CD14-positive monocyte (primary cell): ENCODE data around the gene ECM1. TPM values are rescaled to one million over a fixed set of nuclear protein-coding genes. Genes with fewer than 3 reads are reported as not detected.

Experiments used
- DNase-seq, 3 donors: peaks; one replicate each; pipeline ENCODE4 v3.0.0-alpha.2; 2011 to 2022
- H2AFZ ChIP-seq: 2 replicates; pipeline ENCODE4 v1.6.0; 2012; ENCODE audit warnings: mild to moderate bottlenecking, low read depth, low read length, inconsistent platforms; ENCODE audit not compliant: insufficient read depth, poor library complexity, severe bottlenecking
- H3K27ac ChIP-seq, 2 donors: 1 replicate in 1 of 2; 2 replicates in 1 of 2; pipeline ENCODE4 v1.5.1; 2012 to 2013; ENCODE audit warnings: low read length in 2 of 2, control low read depth in 1 of 2, inconsistent platforms in 1 of 2, low read depth in 1 of 2, mild to moderate bottlenecking in 1 of 2
- H3K27me3 ChIP-seq, 2 donors: one replicate each; pipeline versions ENCODE4 v1.6.0 to v1.6.1; 2011 to 2013; ENCODE audit warnings: low read length in 2 of 2; ENCODE audit not compliant: control insufficient read depth in 2 of 2, insufficient read depth in 2 of 2
- H3K36me3 ChIP-seq, 2 donors: replicated peaks in 1 of 2; 1 replicate in 1 of 2; 2 replicates in 1 of 2; pipeline versions ENCODE4 v1.5.1 to v1.6.1; 2012 to 2013; ENCODE audit warnings: low read length in 2 of 2, control low read depth in 1 of 2, inconsistent platforms in 1 of 2, mild to moderate bottlenecking in 1 of 2; ENCODE audit not compliant: insufficient read depth in 2 of 2, control insufficient read depth in 1 of 2
- H3K4me1 ChIP-seq, 2 donors: 1 replicate in 1 of 2; 2 replicates in 1 of 2; pipeline versions ENCODE4 v1.5.1 to v1.6.1; 2012 to 2013; ENCODE audit warnings: low read length in 2 of 2, control low read depth in 1 of 2, inconsistent platforms in 1 of 2, mild to moderate bottlenecking in 1 of 2, moderate library complexity in 1 of 2; ENCODE audit not compliant: insufficient read depth in 2 of 2, control insufficient read depth in 1 of 2
- H3K4me2 ChIP-seq: replicated peaks from 2 replicates; pipeline ENCODE3; 2012; ENCODE audit warnings: low read length, moderate library complexity, mild to moderate bottlenecking; ENCODE audit not compliant: poor library complexity, severe bottlenecking; ENCODE audit errors: extremely low read depth
- H3K4me3 ChIP-seq, 3 experiments: fragments of 200-600 bp in 1 of 3; sonication (generic) in 1 of 3; replicated peaks in 1 of 3; 1 replicate in 2 of 3; 2 replicates in 1 of 3; pipeline ENCODE4 v1.5.1; 2011 to 2013; ENCODE audit warnings: low read length in 3 of 3, mild to moderate bottlenecking in 3 of 3, control low read depth in 2 of 3, low read depth in 2 of 3, inconsistent platforms in 1 of 3, moderate library complexity in 1 of 3
- H3K79me2 ChIP-seq: 2 replicates; pipeline ENCODE4 v1.6.0; 2012; ENCODE audit warnings: mild to moderate bottlenecking, control low read depth, inconsistent platforms, low read length, moderate library complexity; ENCODE audit not compliant: insufficient read depth
- H3K9ac ChIP-seq: 2 replicates; pipeline ENCODE4 v1.6.0; 2017; ENCODE audit warnings: low read length, mild to moderate bottlenecking; ENCODE audit not compliant: insufficient read depth, poor library complexity, severe bottlenecking
- H3K9me3 ChIP-seq, 2 donors: replicated peaks in 1 of 2; 1 replicate in 1 of 2; 2 replicates in 1 of 2; pipeline versions ENCODE4 v1.5.1 to v1.6.1; 2012 to 2013; ENCODE audit warnings: low read length in 2 of 2, control low read depth in 1 of 2; ENCODE audit not compliant: control insufficient read depth in 1 of 2, insufficient read depth in 1 of 2
- H4K20me1 ChIP-seq: 2 replicates; pipeline ENCODE4 v1.6.0; 2012; ENCODE audit warnings: mild to moderate bottlenecking, low read length, control low read depth, moderate library complexity; ENCODE audit not compliant: insufficient read depth
- H3K27ac Mint-ChIP-seq, 7 donors: one replicate each; pipeline ENCODE4 v1.8.0; 2020; ENCODE audit warnings: mild to moderate bottlenecking in 7 of 7, mixed read lengths in 7 of 7, moderate library complexity in 6 of 7, inconsistent platforms in 2 of 7
- H3K27me3 Mint-ChIP-seq, 3 donors: one replicate each; pipeline ENCODE4 v1.8.0; 2021 to 2022; ENCODE audit warnings: low read depth in 3 of 3, mild to moderate bottlenecking in 3 of 3, mixed read lengths in 3 of 3, moderate library complexity in 3 of 3, inconsistent platforms in 1 of 3
- H3K36me3 Mint-ChIP-seq, 2 donors: one replicate each; pipeline ENCODE4 v1.8.0; 2020; ENCODE audit warnings: mixed read lengths in 2 of 2, inconsistent platforms in 1 of 2, mild to moderate bottlenecking in 1 of 2
- H3K4me1 Mint-ChIP-seq: one replicate; pipeline ENCODE4 v1.8.0; 2020; ENCODE audit warnings: mild to moderate bottlenecking, mixed read lengths
- H3K4me3 Mint-ChIP-seq, 2 donors: one replicate each; pipeline ENCODE4 v1.8.0; 2020; ENCODE audit warnings: mild to moderate bottlenecking in 2 of 2, mixed read lengths in 2 of 2, moderate library complexity in 1 of 2
- H3K9me3 Mint-ChIP-seq, 7 donors: one replicate each; pipeline ENCODE4 v1.8.0; 2020 to 2022; ENCODE audit warnings: mixed read lengths in 7 of 7, mild to moderate bottlenecking in 6 of 7, moderate library complexity in 6 of 7, inconsistent platforms in 2 of 7
- CTCF ChIP-seq: fragments of 200-600 bp; IDR thresholded peaks from one replicate; pipeline ENCODE4 v1.8.0; 2022; ENCODE audit warnings: antibody characterized with exemption, mild to moderate bottlenecking
- WGBS: methylation state at CpG from one replicate; pipeline ENCODE4 v1.1.5; 2013; ENCODE audit warnings: missing lambda C conversion rate; ENCODE audit not compliant: insufficient coverage; 5-methylcytosine and 5-hydroxymethylcytosine counted together
- intact Hi-C, 2 donors: fragments of 100-400 bp; cut with micrococcal nuclease; formaldehyde crosslinking; loops; one replicate each; pipeline versions ENCODE4 v1.15.0 to v1.15.1; 2023
- polyA plus RNA-seq, 3 donors: library from polyadenylated mRNA; depleted of rRNA in 1 of 3; unstranded in 2 of 3; stranded (reverse) in 1 of 3; fragments of 300-500 nt in 2 of 3; fragments of >200 nt in 1 of 3; fragmentation: Illumina TruSeq in 2 of 3; gene quantifications; 1 replicate in 2 of 3; 2 replicates in 1 of 3; pipeline ENCODE4 v1.2.3, GENCODE V29; 2012 to 2021

The ECM1 gene
- polyA plus RNA-seq, 3 donors, result 1.0 TPM; not detected in 2

GRCh38 chr1:150548632-150549495 is 41.0 kb downstream of the ECM1 start, which contains the start of gene ADAMTSL4:
Gene ADAMTSL4 (plus strand): TSS chr1:150549408. CDS start chr1:150552289, 2,881 bp downstream.
- Histone ChIP-seq H3K4me2 (peak within 1 kb of the TSS; percentile 94), H4K20me1 (no peaks in the 10 kb centered on the region), H3K9me3 (no peaks in the 10 kb centered on the region), H3K36me3 (peaks cover 0 to 2% of the 10 kb centered on the region in 2 donors), H3K79me2 (peaks cover 34% of the 10 kb centered on the region), H3K4me3 (peak within 1 kb of the TSS; percentile 52 to 86 (median 68)), H3K27ac (peak within 1 kb of the TSS; percentile 42 to 72), H3K9ac (peak within 1 kb of the TSS; percentile 78), H2AFZ (peak within 1 kb of the TSS; percentile 59), H3K27me3 (peaks cover 0 to 3% of the 10 kb centered on the region in 2 donors), H3K4me1 (peaks cover 53 to 54% of the 10 kb centered on the region in 2 donors)
- H3K27ac Mint-ChIP-seq, result peak within 1 kb of the TSS; percentile 76 to 99 (median 91)
- WGBS, result under 1% methylated on average over 68 of the region's 91 CpGs
- intact Hi-C loops, result no loop called here
- H3K27me3 Mint-ChIP-seq, result peaks cover 6 to 12% (median 6%) of the 10 kb centered on the region in 3 donors
- H3K4me3 Mint-ChIP-seq, result peak within 1 kb of the TSS; percentile 88 to 95
- H3K4me1 Mint-ChIP-seq, result peaks cover 49% of the 10 kb centered on the region
- DNase-seq, result peak; percentile 64 to 69 (median 64)
- H3K9me3 Mint-ChIP-seq, result peaks cover 0 to 2% (median 0%) of the 10 kb centered on the region in 7 donors
- H3K36me3 Mint-ChIP-seq, result peaks cover 2 to 5% of the 10 kb centered on the region in 2 donors
- TF ChIP-seq CTCF, result no peak

GRCh38 chr1:150549496-150550221 is 41.8 kb downstream of the ECM1 start:
- Histone ChIP-seq H3K4me3 (peak overlapping the region; percentile 52 to 86 (median 68)), H4K20me1 (no peaks in the 10 kb centered on the region), H3K9me3 (no peaks in the 10 kb centered on the region), H3K27ac (peak overlapping the region; percentile 36 to 72), H3K36me3 (peaks cover 6 to 10% of the 10 kb centered on the region in 2 donors), H3K79me2 (peaks cover 42% of the 10 kb centered on the region), H2AFZ (no peak overlapping the region), H3K4me2 (peak overlapping the region; percentile 94), H3K27me3 (peaks cover 0 to 3% of the 10 kb centered on the region in 2 donors), H3K4me1 (peaks cover 61 to 62% of the 10 kb centered on the region in 2 donors), H3K9ac (peak overlapping the region; percentile 78)
- H3K27me3 Mint-ChIP-seq, result peaks cover 6 to 10% (median 6%) of the 10 kb centered on the region in 3 donors
- H3K36me3 Mint-ChIP-seq, result peaks cover 9 to 11% of the 10 kb centered on the region in 2 donors
- peaks cover 0 to 2% (median 0%) of the 10 kb centered on the region in 7 donors for H3K9me3 Mint-ChIP-seq
- 51% methylated on average over 22 of the region's 43 CpGs for WGBS
- DNase-seq, result peak in 1 of 3 donors; percentile 18
- TF ChIP-seq CTCF, result no peak
- intact Hi-C loops, result loop anchor here in 1 of 2 donors (10.0 kb wide), 2 partner anchors 65 to 285 kb away; partner anchors contain the start of genes APH1A and TARS2
- H3K27ac Mint-ChIP-seq, result peak overlapping the region; percentile 76 to 94 (median 90)
- H3K4me3 Mint-ChIP-seq, result peak overlapping the region; percentile 88 to 95
- peaks cover 57% of the 10 kb centered on the region for H3K4me1 Mint-ChIP-seq
